HTR-8/SVneo (cell line): ENCODE data around the gene SDHA.
"Not testable (repeated sequence)": the region's sequence is repeated elsewhere in the genome, so short reads cannot be mapped to it uniquely, and the experiment has no call there.

Experiments
- DNase-seq: peaks from one replicate; pipeline ENCODE4 v3.0.0; 2011; ENCODE audit warnings: low spot score, mixed read lengths; ENCODE audit not compliant: insufficient read length
- FAIRE-seq: peaks from 2 replicates; lab custom pipeline; 2011; peaks lifted over from hg19 to GRCh38; lab: Jason Lieb, UNC

SDHA gene

DNA sequence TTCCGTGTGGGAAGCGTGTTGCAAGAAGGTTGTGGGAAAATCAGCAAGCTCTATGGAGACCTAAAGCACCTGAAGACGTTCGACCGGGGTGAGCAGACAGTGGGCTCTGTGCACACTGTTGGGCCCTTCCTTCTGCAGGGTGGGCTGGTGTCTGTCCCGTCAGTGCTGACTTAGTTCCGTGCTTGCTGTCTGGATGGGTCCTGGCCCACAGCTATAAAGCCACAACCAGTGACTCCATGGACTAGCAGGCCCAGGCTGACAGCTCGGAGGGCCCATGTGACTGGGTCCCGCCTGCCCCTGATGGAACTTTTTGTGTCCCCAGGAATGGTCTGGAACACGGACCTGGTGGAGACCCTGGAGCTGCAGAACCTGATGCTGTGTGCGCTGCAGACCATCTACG lies 32.9 kb downstream of the SDHA start:
- FAIRE-seq = peak; percentile 16
- DNase-seq = not testable (repeated sequence)

DNA sequence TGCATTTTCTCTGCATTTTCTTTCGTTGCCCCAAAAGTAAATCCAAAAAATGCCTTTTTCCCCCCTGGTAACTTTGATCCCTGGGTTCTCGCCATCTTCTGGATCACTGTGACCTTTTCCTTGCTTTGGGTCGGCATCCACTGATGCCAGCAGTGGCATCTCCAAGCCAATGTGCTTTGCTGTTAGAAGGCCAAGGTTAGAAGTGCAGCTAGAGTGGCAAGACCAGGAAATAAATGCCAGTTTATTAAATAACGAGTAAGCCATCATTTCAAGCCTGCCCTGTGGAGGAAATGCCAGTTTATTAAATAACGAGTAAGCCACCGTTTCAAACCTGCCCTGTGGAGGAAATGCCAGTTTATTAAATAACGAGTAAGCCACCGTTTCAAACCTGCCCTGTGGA lies 33.4 kb downstream of the SDHA start:
- not testable (repeated sequence) for FAIRE-seq

DNA sequence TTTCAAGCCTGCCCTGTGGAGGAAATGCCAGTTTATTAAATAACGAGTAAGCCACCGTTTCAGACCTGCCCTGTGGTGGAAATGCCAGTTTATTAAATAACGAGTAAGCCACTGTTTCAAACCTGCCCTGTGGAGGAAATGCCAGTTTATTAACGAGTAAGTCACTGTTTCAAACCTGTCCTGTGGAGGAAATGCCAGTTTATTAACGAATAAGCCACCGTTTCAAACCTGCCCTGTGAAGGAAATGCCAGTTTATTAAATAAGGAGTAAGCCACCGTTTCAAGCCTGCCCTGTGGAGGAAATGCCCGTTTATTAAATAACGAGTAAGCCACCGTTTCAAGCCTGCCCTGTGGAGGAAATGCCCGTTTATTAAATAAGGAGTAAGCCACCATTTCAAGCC lies 33.9 kb downstream of the SDHA start:
- FAIRE-seq = not testable (repeated sequence)

More for the DNA sequence above, 33.4 kb downstream of the SDHA start:
- DNase-seq = not testable (repeated sequence)

GRCh38 chr5:252546-252945 lies 34.4 kb downstream of the SDHA start:
- FAIRE-seq (no peak), DNase-seq (no peak)

More for the DNA sequence above, 33.9 kb downstream of the SDHA start:
- not testable (repeated sequence) for DNase-seq

GRCh38 chr5:254322-254721 lies 36.2 kb downstream of the SDHA start:
- FAIRE-seq, DNase-seq: not testable (repeated sequence)

- FAIRE-seq, DNase-seq: not testable (repeated sequence)
Measured at GRCh38 chr5:255116-255515, 37.0 kb downstream of the SDHA start.

GRCh38 chr5:256347-256746 lies 38.2 kb downstream of the SDHA start:
- not testable (repeated sequence) for FAIRE-seq, DNase-seq

DNA sequence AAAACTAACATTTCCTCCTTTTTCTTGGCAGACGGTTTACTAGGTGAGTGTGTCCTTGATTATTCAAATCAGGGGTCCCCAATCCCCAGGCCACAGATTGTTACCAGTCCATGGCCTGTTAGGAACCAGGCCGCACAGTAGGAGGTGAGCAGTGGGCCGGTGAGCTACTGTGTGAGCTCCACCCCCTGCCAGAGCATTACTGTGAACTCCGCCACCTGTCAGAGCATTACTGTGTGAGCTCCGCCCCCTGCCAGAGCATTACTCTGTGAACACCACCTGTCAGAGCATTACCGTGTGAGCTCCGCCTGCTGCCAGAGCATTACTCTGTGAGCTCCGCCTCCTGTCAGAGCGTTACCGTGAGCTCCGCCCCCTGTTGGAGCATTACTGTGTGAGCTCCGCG lies 39.0 kb downstream of the SDHA start:
- no peak for DNase-seq
- no peak for FAIRE-seq

GRCh38 chr5:263275-263974 lies 45.3 kb downstream of the SDHA start:
- DNase-seq = peak; percentile 72
- not testable (repeated sequence) for FAIRE-seq

DNA sequence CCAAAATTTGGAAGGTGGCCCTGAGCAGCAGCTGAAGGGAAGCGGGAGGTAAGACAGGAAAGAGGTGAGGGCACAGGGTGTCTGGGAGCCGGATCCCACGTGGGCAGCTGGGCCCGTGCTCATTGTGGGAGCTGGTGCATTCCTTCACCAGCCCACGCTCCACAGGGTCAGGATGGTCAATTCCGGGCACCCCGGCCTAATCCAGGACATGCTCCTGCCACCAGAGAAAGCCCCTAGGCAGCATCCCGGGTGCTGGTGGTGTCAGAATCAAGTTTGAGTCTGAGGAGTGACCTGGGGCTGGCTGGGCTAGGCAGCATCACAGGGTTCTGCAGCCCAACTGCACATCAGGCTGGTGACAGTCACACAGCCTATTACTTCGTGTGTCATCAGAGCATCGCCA lies 46.2 kb downstream of the SDHA start:
- no peak for DNase-seq
- FAIRE-seq = no peak

DNA sequence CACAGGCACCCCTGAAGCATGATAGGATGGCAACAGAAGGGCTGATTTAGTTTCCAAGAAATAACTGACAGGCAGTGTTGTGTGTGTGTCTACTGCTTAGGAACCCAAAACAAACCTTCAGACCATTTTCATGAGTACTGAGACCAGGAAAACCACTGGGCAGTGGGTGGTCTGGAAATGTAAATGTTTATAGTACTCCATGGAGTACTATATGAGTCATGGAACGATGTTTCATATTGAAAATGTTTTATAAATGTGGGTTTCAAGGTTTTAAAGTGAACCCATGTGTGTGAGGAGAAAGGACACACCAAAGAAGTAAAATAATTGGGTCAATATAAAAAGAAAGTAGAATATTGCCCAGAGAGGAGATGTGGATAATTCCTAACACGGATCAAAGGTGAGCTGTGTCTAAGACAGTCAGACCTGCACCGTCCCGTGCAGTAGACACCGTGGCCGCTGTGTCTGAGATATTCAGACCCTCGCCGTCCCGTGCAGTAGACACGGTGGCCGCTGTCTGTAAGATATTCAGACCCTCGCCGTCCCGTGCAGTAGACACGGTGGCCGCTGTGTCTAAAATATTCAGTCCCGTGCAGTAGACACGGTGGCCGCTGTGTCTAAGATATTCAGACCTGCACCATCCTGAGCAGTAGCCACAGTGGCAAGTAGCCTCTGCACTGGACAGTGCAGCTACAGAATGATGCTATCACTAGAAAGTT lies 48.3 kb downstream of the SDHA start:
- peak; percentile 96 for FAIRE-seq
- not testable (repeated sequence) for DNase-seq

- no peak for FAIRE-seq
- DNase-seq = no peak
Measured at GRCh38 chr5:267716-268115, 49.6 kb downstream of the SDHA start.

DNA sequence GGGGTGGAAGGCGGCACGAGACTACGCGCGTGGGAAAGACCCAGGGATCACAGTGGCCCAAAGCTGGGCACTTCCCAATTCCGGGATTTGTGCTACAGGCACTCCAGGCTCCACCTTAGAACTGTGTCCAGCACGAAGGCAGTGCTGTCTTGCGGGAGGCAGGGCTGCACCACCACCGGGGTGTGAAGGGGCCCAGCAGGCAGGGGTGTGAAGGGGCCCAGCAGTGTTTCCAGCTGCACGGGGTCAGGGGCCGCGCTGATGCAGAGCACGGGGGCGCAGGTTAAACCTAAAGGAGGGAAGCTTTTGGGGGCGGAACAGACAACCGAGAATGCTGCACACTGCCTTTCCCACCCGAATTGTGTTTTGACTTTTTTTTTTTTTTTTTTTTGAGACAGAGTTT lies 52.2 kb downstream of the SDHA start:
- DNase-seq = no peak
- no peak for FAIRE-seq

DNA sequence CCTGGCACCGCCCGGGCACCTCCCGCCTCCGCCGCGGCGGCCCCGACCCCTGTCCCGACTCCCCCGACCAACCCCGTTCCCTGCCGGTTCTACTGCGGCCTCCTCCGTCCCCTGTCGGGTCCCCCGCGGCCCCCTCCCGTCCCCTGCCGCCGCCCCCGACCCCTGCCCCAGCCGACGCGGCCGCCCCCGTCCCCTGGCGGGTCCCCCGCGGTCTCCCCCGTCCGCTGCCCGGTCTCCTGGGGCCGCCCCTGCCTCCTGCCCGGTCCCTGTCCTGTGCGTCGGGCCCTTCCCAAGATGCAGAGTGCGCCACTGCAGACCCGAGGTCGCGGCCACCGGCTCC lies 53.7 kb downstream of the SDHA start:
- FAIRE-seq = not testable (repeated sequence)

DNA sequence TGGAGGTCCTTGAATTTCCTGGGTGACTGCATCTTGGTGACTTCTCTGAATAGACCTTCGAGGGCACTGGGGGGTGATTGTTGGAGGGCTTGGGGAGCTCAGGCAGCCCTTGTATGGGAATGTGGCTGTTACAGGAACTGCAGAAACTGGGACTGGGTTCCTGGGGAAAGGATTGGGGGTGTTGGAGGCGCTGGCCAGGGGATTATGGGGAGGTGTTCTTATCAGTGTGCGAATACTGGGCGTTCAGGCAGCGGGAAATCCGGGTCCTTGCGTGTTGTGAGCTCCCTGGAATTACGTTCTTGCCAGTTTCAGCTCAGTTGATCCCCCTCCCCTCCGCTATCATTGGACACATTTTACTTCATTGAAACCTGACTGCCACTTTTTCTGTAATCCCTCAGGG lies 55.0 kb downstream of the SDHA start:
- not testable (repeated sequence) for DNase-seq

More for the DNA sequence above, 53.7 kb downstream of the SDHA start:
- DNase-seq = not testable (repeated sequence)

DNA sequence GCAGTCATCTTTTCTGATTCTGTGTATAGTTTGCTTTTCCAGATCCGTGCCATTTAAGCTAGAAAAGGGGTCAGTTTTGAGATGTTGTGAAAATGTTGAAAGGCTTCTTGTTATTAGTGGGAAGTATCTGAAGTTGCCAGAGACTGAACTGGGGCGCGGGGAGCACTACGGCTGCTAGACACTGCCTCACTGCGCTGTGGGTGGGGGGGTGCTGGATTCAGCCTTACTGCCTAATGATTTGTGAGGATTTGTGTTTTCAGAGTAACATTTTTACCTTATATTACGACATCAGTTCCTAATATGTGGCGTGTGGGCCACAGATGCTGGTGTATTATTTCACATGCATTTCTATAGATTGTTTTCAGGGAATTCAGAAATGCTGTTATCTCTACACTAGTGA lies 55.4 kb downstream of the SDHA start:
- not testable (repeated sequence) for DNase-seq, FAIRE-seq

More for the DNA sequence above, 55.0 kb downstream of the SDHA start:
- FAIRE-seq = not testable (repeated sequence)

- DNase-seq, FAIRE-seq: not testable (repeated sequence)
Measured at GRCh38 chr5:274346-274745, 56.2 kb downstream of the SDHA start.

- FAIRE-seq (no peak), DNase-seq (no peak)
Measured at GRCh38 chr5:278646-279045, 60.5 kb downstream of the SDHA start.

DNA sequence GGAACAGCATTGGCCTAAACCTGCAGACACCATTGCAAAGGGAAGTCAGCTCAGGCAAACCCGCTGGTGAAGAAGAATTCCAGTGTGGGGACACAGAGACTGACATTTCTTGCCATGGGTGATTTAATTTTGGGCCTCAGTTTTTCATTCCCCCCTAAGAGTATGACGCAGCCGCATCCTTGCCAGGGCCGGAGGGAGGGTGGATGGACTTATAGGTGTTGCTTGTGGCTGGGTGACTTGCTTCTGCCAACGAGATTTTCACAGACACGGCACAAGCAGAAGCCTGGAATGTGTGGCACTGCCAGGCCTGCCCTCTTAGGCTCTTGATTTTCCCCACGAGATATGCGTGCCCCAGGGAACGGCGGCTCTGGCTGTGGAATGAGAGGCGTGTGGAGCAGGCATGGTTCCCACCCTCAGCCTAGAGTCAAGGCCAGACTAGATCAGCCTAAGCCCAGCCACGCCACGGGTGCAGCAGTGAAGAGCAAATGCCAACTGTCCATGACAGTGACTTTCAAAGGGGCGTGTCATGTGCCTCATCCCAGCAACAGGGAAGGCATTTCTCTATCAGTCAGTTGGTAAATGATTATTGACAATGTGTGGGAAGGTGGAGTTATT lies 61.0 kb downstream of the SDHA start:
- DNase-seq, FAIRE-seq: not testable (repeated sequence)

GRCh38 chr5:285991-286557 lies 68.0 kb downstream of the SDHA start:
- FAIRE-seq (no peak), DNase-seq (no peak)

- not testable (repeated sequence) for FAIRE-seq, DNase-seq
Measured at GRCh38 chr5:290200-290599, 72.1 kb downstream of the SDHA start.
